Osteoblast (primary cell): Measurements from ENCODE around the gene PML. TPM values are rescaled to one million over a fixed set of nuclear protein-coding genes. Genes with fewer than 3 reads are reported as not detected.

Experiments
- DNase-seq: peaks from one replicate; pipeline ENCODE4 v3.0.0; 2011; ENCODE audit warnings: low spot score, mixed read lengths; ENCODE audit not compliant: insufficient read length; ENCODE audit errors: missing footprints
- H2AFZ ChIP-seq: 2 replicates; pipeline ENCODE4 v1.6.0; 2011; ENCODE audit warnings: mild to moderate bottlenecking, low read length
- H3K27ac ChIP-seq: 2 replicates; pipeline ENCODE4 v1.5.1; 2011; ENCODE audit warnings: mild to moderate bottlenecking, low read depth, low read length, moderate library complexity
- H3K27me3 ChIP-seq: 2 replicates; pipeline ENCODE4 v1.6.0; 2012; ENCODE audit warnings: mild to moderate bottlenecking, control low read depth, inconsistent platforms, low read length, moderate library complexity; ENCODE audit not compliant: insufficient read depth
- H3K36me3 ChIP-seq: 2 replicates; pipeline ENCODE4 v1.5.1; 2011; ENCODE audit warnings: mild to moderate bottlenecking, low read length, control low read depth, moderate library complexity; ENCODE audit not compliant: insufficient read depth
- H3K4me1 ChIP-seq: 2 replicates; pipeline ENCODE4 v1.5.1; 2011; ENCODE audit warnings: mild to moderate bottlenecking, low read length, control low read depth, moderate library complexity; ENCODE audit not compliant: insufficient read depth
- H3K4me2 ChIP-seq: 2 replicates; pipeline ENCODE4 v1.6.0; 2011; ENCODE audit warnings: mild to moderate bottlenecking, low read length; ENCODE audit not compliant: insufficient read depth
- H3K4me3 ChIP-seq: fragments of 200-600 bp; sonication (generic); 3 replicates; pipeline ENCODE4 v1.5.1; 2012; ENCODE audit warnings: mild to moderate bottlenecking, low read length, inconsistent platforms; ENCODE audit not compliant: insufficient read depth
- H3K79me2 ChIP-seq: 2 replicates; pipeline ENCODE4 v1.6.0; 2012; ENCODE audit warnings: mild to moderate bottlenecking, low read length, control low read depth, inconsistent platforms; ENCODE audit not compliant: insufficient read depth
- H3K9me3 ChIP-seq: 2 replicates; pipeline ENCODE4 v1.5.1; 2011; ENCODE audit warnings: low read depth, low read length, control low read depth
- H4K20me1 ChIP-seq: 2 replicates; pipeline ENCODE4 v1.6.0; 2012; ENCODE audit warnings: mild to moderate bottlenecking, low read length, control low read depth; ENCODE audit not compliant: insufficient read depth
- total RNA-seq: library from RNA; depleted of rRNA; stranded (reverse); fragments of >200 nt; gene quantifications from 2 replicates; pipeline ENCODE4 v1.2.3, GENCODE V29; 2012
- TF ChIP-seq, protein P1 (sequence below): IDR thresholded peaks from 2 replicates; pipeline ENCODE4 v1.5.1; 2011; ENCODE audit warnings: mild to moderate bottlenecking, low read depth, low read length, moderate library complexity; ENCODE audit errors: extremely low read depth

PML gene
- total RNA-seq, 1 donor = 46.7 TPM

DNA sequence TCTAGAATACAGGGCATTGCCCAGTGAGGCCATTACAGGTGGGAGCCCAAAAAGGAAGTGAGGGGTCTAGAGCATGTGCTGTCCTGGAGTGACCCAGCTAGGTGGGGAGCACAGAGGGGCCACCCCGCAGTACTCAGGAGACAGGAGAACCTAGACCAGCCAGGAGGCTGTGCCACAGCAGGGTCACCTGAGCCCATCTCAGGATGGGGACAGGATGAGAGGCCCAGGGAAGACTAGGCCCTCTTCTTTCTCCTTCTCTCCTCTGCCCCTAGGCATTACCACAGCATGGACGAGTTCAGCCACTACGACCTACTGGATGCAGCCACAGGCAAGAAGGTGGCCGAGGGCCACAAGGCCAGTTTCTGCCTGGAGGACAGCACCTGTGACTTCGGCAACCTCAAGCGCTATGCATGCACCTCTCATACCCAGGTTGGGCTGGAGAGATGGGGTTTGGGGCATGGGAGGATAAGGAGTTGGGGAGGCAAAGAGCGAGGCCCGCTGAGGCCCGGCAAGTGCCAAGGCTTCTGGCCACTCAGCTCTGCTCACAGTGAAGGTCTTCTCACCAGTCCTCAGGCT lies 47.6 kb upstream of the PML start:
- H3K4me1 ChIP-seq = peaks cover 37% of the 10 kb centered on the region

DNA sequence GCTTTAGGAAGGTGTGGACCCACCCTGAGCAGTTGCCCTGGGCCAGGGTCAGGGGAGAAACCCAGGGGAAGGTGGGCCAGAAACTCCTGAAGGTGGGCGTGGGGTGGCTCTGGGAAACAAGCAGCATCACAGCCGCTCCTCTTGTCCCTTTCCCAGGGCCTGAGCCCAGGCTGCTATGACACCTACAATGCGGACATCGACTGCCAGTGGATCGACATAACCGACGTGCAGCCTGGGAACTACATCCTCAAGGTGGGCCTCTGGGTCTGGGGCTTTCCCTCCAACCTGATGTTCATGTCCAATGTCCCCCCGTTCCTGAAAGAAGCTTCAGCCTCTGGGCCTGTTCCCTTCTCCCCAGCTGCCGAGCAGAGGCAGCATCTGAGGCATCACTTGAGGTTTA lies 46.9 kb upstream of the PML start:
- Histone ChIP-seq H3K79me2 (peaks cover 36% of the 10 kb centered on the region), H3K27me3 (no peaks in the 10 kb centered on the region), H3K4me2 (no peak overlapping the region), H3K9me3 (no peaks in the 10 kb centered on the region), H3K4me3 (no peak overlapping the region), H2AFZ (no peak overlapping the region), H3K4me1 (peaks cover 31% of the 10 kb centered on the region), H3K27ac (no peak overlapping the region), H4K20me1 (peaks cover 15% of the 10 kb centered on the region), H3K36me3 (peaks cover 83% of the 10 kb centered on the region)
- DNase-seq = no peak
- TF ChIP-seq, protein P1, sequence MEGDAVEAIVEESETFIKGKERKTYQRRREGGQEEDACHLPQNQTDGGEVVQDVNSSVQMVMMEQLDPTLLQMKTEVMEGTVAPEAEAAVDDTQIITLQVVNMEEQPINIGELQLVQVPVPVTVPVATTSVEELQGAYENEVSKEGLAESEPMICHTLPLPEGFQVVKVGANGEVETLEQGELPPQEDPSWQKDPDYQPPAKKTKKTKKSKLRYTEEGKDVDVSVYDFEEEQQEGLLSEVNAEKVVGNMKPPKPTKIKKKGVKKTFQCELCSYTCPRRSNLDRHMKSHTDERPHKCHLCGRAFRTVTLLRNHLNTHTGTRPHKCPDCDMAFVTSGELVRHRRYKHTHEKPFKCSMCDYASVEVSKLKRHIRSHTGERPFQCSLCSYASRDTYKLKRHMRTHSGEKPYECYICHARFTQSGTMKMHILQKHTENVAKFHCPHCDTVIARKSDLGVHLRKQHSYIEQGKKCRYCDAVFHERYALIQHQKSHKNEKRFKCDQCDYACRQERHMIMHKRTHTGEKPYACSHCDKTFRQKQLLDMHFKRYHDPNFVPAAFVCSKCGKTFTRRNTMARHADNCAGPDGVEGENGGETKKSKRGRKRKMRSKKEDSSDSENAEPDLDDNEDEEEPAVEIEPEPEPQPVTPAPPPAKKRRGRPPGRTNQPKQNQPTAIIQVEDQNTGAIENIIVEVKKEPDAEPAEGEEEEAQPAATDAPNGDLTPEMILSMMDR = no peak

More for the DNA sequence above, 47.6 kb upstream of the PML start:
- H3K27me3 ChIP-seq = no peaks in the 10 kb centered on the region
- H3K27ac ChIP-seq = no peak overlapping the region
- H3K79me2 ChIP-seq = peaks cover 44% of the 10 kb centered on the region
- TF ChIP-seq, protein P1 = no peak
- no peak overlapping the region for H3K4me2 ChIP-seq
- peak; percentile 64 for DNase-seq
- peaks cover 75% of the 10 kb centered on the region for H3K36me3 ChIP-seq
- no peak overlapping the region for H3K4me3 ChIP-seq
- H2AFZ ChIP-seq = no peak overlapping the region
- H4K20me1 ChIP-seq = peaks cover 15% of the 10 kb centered on the region
- H3K9me3 ChIP-seq = no peaks in the 10 kb centered on the region

- Histone ChIP-seq H2AFZ (no peak overlapping the region), H3K4me1 (peaks cover 25% of the 10 kb centered on the region), H3K4me3 (no peak overlapping the region), H3K36me3 (peaks cover 86% of the 10 kb centered on the region), H3K27ac (no peak overlapping the region), H3K79me2 (peaks cover 29% of the 10 kb centered on the region), H3K27me3 (no peaks in the 10 kb centered on the region), H3K9me3 (no peaks in the 10 kb centered on the region), H4K20me1 (peaks cover 15% of the 10 kb centered on the region), H3K4me2 (no peak overlapping the region)
- DNase-seq = no peak
- TF ChIP-seq, protein P1 = no peak
Measured at GRCh38 chr15:73948396-73948795, 46.1 kb upstream of the PML start.

DNA sequence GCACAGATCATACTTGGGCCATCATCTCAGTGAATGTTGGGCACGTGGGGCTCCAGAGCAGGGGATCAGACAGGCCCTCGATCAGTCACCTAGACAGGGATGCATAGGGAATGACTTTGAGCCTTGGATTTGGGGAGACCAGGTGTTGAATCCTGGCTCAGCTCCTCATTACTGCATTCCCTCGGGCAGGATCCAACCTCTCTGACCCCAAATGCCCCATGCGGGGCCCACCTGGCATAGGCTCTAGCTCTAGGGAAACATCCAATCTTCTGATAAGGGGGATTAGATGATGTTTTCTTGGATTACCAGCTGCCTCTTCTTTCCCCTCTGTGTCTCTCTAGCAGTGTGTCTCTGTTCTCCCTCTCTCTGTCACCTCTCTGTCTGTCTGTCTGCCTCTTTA lies 45.5 kb upstream of the PML start:
- Histone ChIP-seq H3K27me3 (no peaks in the 10 kb centered on the region), H4K20me1 (peaks cover 15% of the 10 kb centered on the region)

More for the DNA sequence above, 45.5 kb upstream of the PML start:
- Histone ChIP-seq H3K79me2 (peaks cover 23% of the 10 kb centered on the region), H3K9me3 (no peaks in the 10 kb centered on the region), H3K4me2 (no peak overlapping the region), H3K36me3 (peaks cover 80% of the 10 kb centered on the region), H3K27ac (no peak overlapping the region), H3K4me1 (peaks cover 25% of the 10 kb centered on the region), H2AFZ (no peak overlapping the region), H3K4me3 (no peak overlapping the region)
- TF ChIP-seq, protein P1 = no peak
- DNase-seq = peak; percentile 10
